WERI-Rb-1 (cell line): ENCODE results near the gene C9orf78.

Experiments used
- DNase-seq: peaks from one replicate; pipeline ENCODE4 v3.0.0-alpha.2; 2020
- H3K27ac ChIP-seq: fragments of 250-450 bp; sonication (Bioruptor Pico); 2 replicates; pipeline ENCODE4 v1.5.1; 2020; ENCODE audit warnings: mild to moderate bottlenecking, moderate library complexity
- H3K27me3 ChIP-seq: fragments of 250-450 bp; sonication (Bioruptor Pico); 2 replicates; pipeline ENCODE4 v1.5.1; 2021; ENCODE audit warnings: mild to moderate bottlenecking, low read depth, moderate library complexity; ENCODE audit not compliant: insufficient read depth, severe bottlenecking
- H3K36me3 ChIP-seq: fragments of 250-450 bp; sonication (Bioruptor Pico); 2 replicates; pipeline ENCODE4 v1.5.1; 2020; ENCODE audit warnings: mild to moderate bottlenecking, moderate library complexity
- H3K4me3 ChIP-seq: 2 replicates; pipeline ENCODE4 v1.5.1; 2011; ENCODE audit warnings: low read depth, mild to moderate bottlenecking, control low read depth, low read length
- H3K9me3 ChIP-seq: fragments of 250-450 bp; sonication (Bioruptor Pico); 2 replicates; pipeline ENCODE4 v1.5.1; 2021; ENCODE audit warnings: mild to moderate bottlenecking, moderate library complexity; ENCODE audit not compliant: severe bottlenecking
- TF ChIP-seq, protein P1 (sequence below): IDR thresholded peaks from 2 replicates; pipeline ENCODE4 v1.5.1; 2011; ENCODE audit warnings: low read depth, mild to moderate bottlenecking, control low read depth, inconsistent platforms, low read length

The C9orf78 gene

DNA sequence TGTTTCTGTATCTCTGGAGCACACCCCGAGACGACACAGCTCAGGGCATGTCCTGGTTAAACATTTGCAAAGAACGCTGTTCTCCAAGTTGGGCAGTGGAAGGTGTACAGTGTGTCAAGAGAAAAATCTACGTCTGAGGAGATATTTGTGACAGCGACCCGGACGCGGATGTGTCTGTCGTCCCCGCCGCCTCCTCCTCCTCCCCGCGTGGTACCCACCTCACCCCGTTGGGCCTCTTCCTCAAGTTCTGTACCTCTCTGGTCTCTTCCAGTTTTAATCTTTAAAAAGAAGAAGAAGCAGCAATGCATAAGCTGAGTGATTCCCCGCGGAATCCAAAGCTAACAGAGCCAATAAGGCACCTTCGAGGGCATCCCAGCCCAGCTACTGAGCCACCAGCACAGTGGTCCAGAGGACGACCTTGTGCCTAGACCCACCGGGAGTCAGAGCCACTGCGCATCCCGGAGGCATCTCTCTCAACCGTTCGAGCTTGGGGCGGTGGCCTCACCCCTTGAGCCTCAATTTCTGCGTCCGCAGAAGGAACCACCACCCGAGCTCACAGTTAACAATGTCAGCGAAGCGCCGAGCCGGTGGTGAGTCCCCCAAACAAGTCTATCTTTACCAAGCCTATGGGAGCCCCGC, 467 bp downstream of the C9orf78 start:
- no peak for DNase-seq
- Histone ChIP-seq H3K9me3 (no peaks in the 10 kb centered on the region), H3K27ac (peak overlapping the region; percentile 70), H3K4me3 (peak overlapping the region; percentile 97), H3K27me3 (no peaks in the 10 kb centered on the region), H3K36me3 (peaks cover 45% of the 10 kb centered on the region)
- TF ChIP-seq, protein P1, sequence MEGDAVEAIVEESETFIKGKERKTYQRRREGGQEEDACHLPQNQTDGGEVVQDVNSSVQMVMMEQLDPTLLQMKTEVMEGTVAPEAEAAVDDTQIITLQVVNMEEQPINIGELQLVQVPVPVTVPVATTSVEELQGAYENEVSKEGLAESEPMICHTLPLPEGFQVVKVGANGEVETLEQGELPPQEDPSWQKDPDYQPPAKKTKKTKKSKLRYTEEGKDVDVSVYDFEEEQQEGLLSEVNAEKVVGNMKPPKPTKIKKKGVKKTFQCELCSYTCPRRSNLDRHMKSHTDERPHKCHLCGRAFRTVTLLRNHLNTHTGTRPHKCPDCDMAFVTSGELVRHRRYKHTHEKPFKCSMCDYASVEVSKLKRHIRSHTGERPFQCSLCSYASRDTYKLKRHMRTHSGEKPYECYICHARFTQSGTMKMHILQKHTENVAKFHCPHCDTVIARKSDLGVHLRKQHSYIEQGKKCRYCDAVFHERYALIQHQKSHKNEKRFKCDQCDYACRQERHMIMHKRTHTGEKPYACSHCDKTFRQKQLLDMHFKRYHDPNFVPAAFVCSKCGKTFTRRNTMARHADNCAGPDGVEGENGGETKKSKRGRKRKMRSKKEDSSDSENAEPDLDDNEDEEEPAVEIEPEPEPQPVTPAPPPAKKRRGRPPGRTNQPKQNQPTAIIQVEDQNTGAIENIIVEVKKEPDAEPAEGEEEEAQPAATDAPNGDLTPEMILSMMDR = no peak

DNA sequence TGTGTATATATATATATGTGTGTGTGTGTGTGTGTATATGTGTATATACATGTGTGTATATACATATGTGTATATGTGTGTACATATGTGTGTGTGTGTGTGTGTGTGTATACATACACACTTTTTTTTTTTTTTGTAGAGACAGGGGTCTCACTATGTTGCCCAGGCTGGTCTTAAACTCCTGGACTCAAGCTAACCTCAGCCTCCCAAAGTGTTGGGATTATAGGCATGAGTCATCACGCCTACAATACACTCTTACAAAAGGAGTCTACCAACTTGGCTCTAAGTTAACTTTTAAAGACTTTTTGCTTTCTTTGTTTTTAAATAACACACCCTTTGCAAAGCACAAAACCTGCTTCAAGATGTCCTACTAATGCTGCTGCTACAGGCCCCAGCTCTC, 2.1 kb downstream of the C9orf78 start:
- TF ChIP-seq, protein P1 = no peak
- no peaks in the 10 kb centered on the region for H3K27me3 ChIP-seq
- H3K27ac ChIP-seq = no peak overlapping the region
- no peak for DNase-seq
- H3K36me3 ChIP-seq = peaks cover 61% of the 10 kb centered on the region
- H3K9me3 ChIP-seq = no peaks in the 10 kb centered on the region
- no peak overlapping the region for H3K4me3 ChIP-seq

DNA sequence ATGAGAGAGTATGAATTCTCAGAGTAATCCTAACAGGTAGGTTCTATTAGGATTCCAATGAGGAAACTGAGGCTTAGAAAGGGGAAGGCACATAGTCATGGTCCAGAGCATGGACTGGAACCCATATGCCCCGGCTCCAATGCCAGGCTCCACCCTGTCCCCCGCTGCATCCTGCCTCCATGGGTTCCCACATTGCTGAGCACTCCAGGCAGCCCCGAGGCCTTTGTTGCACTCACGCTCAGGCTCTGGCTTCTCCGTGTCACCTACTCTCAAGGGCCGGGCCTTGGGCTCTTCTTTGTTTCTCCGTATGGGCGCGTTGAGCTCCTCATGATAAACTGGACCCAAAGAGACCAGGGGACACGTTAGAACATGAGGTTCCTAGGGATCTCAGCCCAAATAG, 6.1 kb downstream of the C9orf78 start:
- H3K4me3 ChIP-seq = no peak overlapping the region
- H3K27ac ChIP-seq = no peak overlapping the region
- DNase-seq = no peak
- H3K27me3 ChIP-seq = no peaks in the 10 kb centered on the region
- H3K36me3 ChIP-seq = peaks cover 65% of the 10 kb centered on the region
- no peaks in the 10 kb centered on the region for H3K9me3 ChIP-seq
- TF ChIP-seq, protein P1 = no peak

DNA sequence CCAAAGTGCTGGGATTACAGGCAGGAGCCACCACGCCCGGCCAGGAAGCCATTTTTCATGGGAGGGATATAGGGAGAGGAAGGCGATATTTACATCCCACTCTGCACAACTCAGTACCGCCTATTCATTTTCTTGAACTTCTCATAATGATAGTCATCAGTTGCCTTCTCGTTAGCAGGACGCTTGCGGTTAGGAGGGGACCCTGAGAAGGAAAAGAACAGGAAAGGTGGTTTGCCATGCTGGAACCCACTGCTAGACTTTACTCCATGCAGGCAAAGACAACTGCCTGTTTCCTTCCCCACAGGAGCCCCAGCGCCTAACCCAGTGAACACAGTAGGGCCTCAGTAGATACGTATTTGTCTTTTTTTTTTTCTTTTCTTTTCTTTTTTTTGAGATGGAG, 7.0 kb downstream of the C9orf78 start:
- Histone ChIP-seq H3K4me3 (no peak overlapping the region), H3K27me3 (no peaks in the 10 kb centered on the region), H3K27ac (no peak overlapping the region), H3K9me3 (no peaks in the 10 kb centered on the region), H3K36me3 (peaks cover 62% of the 10 kb centered on the region)
- no peak for DNase-seq
- TF ChIP-seq, protein P1 = no peak

DNA sequence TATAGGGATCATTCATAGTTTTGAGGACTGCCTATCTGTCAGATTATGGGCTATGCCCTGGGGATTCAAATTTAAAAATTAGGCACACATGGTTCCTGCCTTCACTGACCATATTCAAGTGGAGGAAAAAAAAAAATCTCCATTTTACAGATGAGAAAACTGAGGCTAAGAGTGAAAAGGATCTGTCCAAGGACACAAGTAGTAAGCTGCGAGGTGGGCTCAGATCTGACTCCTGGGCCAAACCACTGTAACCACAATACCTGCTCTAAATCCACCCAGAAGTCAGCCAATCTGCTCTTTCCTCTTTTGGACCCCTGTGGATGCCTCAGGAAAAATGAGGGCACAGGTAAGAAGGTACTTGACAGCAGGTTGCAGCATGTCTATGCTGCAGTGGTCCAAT, 8.3 kb downstream of the C9orf78 start:
- TF ChIP-seq, protein P1 = no peak
- no peaks in the 10 kb centered on the region for H3K9me3 ChIP-seq
- no peaks in the 10 kb centered on the region for H3K27me3 ChIP-seq
- H3K27ac ChIP-seq = peak overlapping the region; percentile 72
- peaks cover 59% of the 10 kb centered on the region for H3K36me3 ChIP-seq
- H3K4me3 ChIP-seq = no peak overlapping the region
- no peak for DNase-seq

DNA sequence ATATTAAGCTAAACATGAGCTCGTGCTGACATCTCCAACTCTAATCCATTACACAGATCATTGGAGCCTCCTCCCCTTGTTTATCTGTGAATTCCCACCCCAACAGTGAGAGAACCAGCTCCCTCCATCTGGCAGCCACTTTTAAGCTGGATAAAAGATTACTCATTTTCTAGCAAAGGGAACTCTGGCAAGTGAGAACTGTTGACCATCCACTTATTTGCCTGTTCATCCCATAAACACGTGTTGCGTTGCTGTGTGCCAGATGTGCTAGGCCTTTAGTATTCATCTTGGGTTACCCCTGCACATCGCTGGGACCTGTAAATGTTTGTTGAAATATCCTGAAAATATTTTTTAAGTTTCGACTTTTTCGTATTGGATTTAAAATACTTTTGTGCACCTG, 8.7 kb downstream of the C9orf78 start:
- DNase-seq = peak; percentile 75
- TF ChIP-seq, protein P1 = no peak
- Histone ChIP-seq H3K4me3 (no peak overlapping the region), H3K27me3 (no peaks in the 10 kb centered on the region), H3K27ac (peak overlapping the region; percentile 72), H3K9me3 (no peaks in the 10 kb centered on the region), H3K36me3 (peaks cover 59% of the 10 kb centered on the region)
